ENCODE measurements around the gene CPM.
"Not testable (repeated sequence)": the region's sequence is repeated elsewhere in the genome, so short reads cannot be mapped to it uniquely, and the experiment has no call there.

Gene CPM

GRCh38 chr12:68844318-68844745 is 88.6 kb downstream of the CPM start:
- DNase-seq (ENCODE audit: insufficient read length), result no peak
- peak; percentile 78 for TF ChIP-seq POLR2A (IDR thresholded peaks at IDR 0.05; ENCODE audit: low read depth, low read length)
- TF ChIP-seq TAF1 (IDR thresholded peaks at IDR 0.05; ENCODE audit: borderline replicate concordance, low read depth, low read length), result no peak
- peak; percentile 94 for TF ChIP-seq POLR2AphosphoS5 (IDR thresholded peaks at IDR 0.05; ENCODE audit: low read depth, low read length)
- FAIRE-seq, result no peak

GRCh38 chr12:68842784-68843567 is 90.0 kb downstream of the CPM start:
- FAIRE-seq (no peak), DNase-seq (ENCODE audit: insufficient read length) (no peak)
- TF ChIP-seq POLR2AphosphoS5 (IDR thresholded peaks at IDR 0.05; ENCODE audit: low read depth, low read length), result peak; percentile 77
- no peak for TF ChIP-seq TAF1 (IDR thresholded peaks at IDR 0.05; ENCODE audit: borderline replicate concordance, low read depth, low read length)
- peak; percentile 64 for TF ChIP-seq POLR2A (IDR thresholded peaks at IDR 0.05; ENCODE audit: low read depth, low read length)

GRCh38 chr12:68842123-68842522 is 90.8 kb downstream of the CPM start:
- TF ChIP-seq POLR2AphosphoS5 (IDR thresholded peaks at IDR 0.05; ENCODE audit: low read depth, low read length) (no peak; the same call in 1 of the 2 replicates), POLR2A (IDR thresholded peaks at IDR 0.05; ENCODE audit: low read depth, low read length) (no peak; the same call in 1 of the 2 replicates), TAF1 (IDR thresholded peaks at IDR 0.05; ENCODE audit: borderline replicate concordance, low read depth, low read length) (no peak)
- DNase-seq (ENCODE audit: insufficient read length) (no peak), FAIRE-seq (no peak)

GRCh38 chr12:68841717-68842116 is 91.3 kb downstream of the CPM start:
- FAIRE-seq (no peak), DNase-seq (ENCODE audit: insufficient read length) (no peak)

GRCh38 chr12:68841175-68841574 is 91.8 kb downstream of the CPM start:
- not testable (repeated sequence) for FAIRE-seq; DNase-seq (ENCODE audit: insufficient read length)

More at GRCh38 chr12:68841717-68842116, 91.3 kb downstream of the CPM start:
- TF ChIP-seq TAF1 (IDR thresholded peaks at IDR 0.05; ENCODE audit: borderline replicate concordance, low read depth, low read length), result no peak
- TF ChIP-seq POLR2AphosphoS5 (IDR thresholded peaks at IDR 0.05; ENCODE audit: low read depth, low read length), result peak; percentile 89
- peak; percentile 65 for TF ChIP-seq POLR2A (IDR thresholded peaks at IDR 0.05; ENCODE audit: low read depth, low read length)

- TF ChIP-seq TAF1 (IDR thresholded peaks at IDR 0.05; ENCODE audit: borderline replicate concordance, low read depth, low read length) (no peak), POLR2A (IDR thresholded peaks at IDR 0.05; ENCODE audit: low read depth, low read length) (peak; percentile 66; the same call in 1 of the 2 replicates), POLR2AphosphoS5 (IDR thresholded peaks at IDR 0.05; ENCODE audit: low read depth, low read length) (peak; percentile 85)
- FAIRE-seq (no peak), DNase-seq (ENCODE audit: insufficient read length) (no peak)
Measured at GRCh38 chr12:68839183-68840147, 93.5 kb downstream of the CPM start.

GRCh38 chr12:68838046-68838886 is 94.7 kb downstream of the CPM start:
- DNase-seq (ENCODE audit: insufficient read length), result no peak
- TF ChIP-seq POLR2AphosphoS5 (IDR thresholded peaks at IDR 0.05; ENCODE audit: low read depth, low read length) (peak; percentile 86), POLR2A (IDR thresholded peaks at IDR 0.05; ENCODE audit: low read depth, low read length) (peak; percentile 71), TAF1 (IDR thresholded peaks at IDR 0.05; ENCODE audit: borderline replicate concordance, low read depth, low read length) (no peak)
- no peak for FAIRE-seq

GRCh38 chr12:68837215-68837614 is 95.8 kb downstream of the CPM start:
- peak; percentile 36; the same call in 1 of the 2 replicates for TF ChIP-seq POLR2AphosphoS5 (IDR thresholded peaks at IDR 0.05; ENCODE audit: low read depth, low read length)
- TF ChIP-seq POLR2A (IDR thresholded peaks at IDR 0.05; ENCODE audit: low read depth, low read length), result peak; percentile 39
- TF ChIP-seq TAF1 (IDR thresholded peaks at IDR 0.05; ENCODE audit: borderline replicate concordance, low read depth, low read length), result no peak
- FAIRE-seq (no peak), DNase-seq (ENCODE audit: insufficient read length) (no peak)

GRCh38 chr12:68835333-68835908 is 97.5 kb downstream of the CPM start:
- peak; percentile 83 for TF ChIP-seq POLR2AphosphoS5 (IDR thresholded peaks at IDR 0.05; ENCODE audit: low read depth, low read length)
- no peak for TF ChIP-seq TAF1 (IDR thresholded peaks at IDR 0.05; ENCODE audit: borderline replicate concordance, low read depth, low read length)
- TF ChIP-seq POLR2A (IDR thresholded peaks at IDR 0.05; ENCODE audit: low read depth, low read length), result peak; percentile 72
- FAIRE-seq (no peak), DNase-seq (ENCODE audit: insufficient read length) (no peak)

- no peak for DNase-seq (ENCODE audit: insufficient read length)
- no peak for FAIRE-seq
- no peak; the same call in 1 of the 2 replicates for TF ChIP-seq POLR2A (IDR thresholded peaks at IDR 0.05; ENCODE audit: low read depth, low read length)
- no peak for TF ChIP-seq POLR2AphosphoS5 (IDR thresholded peaks at IDR 0.05; ENCODE audit: low read depth, low read length)
- no peak for TF ChIP-seq TAF1 (IDR thresholded peaks at IDR 0.05; ENCODE audit: borderline replicate concordance, low read depth, low read length)
Measured at GRCh38 chr12:68833508-68833907, 99.5 kb downstream of the CPM start.

Data from GM12892 (cell line).